Ecto neural progenitor cell (in vitro differentiated cells): Measurements from ENCODE around the gene EIF2B2.
A peak's percentile ranks its signal among the peaks of the same experiment; 100 is the strongest.
"Not testable (repeated sequence)": the region's sequence is repeated elsewhere in the genome, so short reads cannot be mapped to it uniquely, and the experiment has no call there.

Experiments
- DNase-seq: peaks from one replicate; pipeline ENCODE4 v3.0.0-alpha.2; 2018; ENCODE audit warnings: low spot score

EIF2B2 gene

DNA sequence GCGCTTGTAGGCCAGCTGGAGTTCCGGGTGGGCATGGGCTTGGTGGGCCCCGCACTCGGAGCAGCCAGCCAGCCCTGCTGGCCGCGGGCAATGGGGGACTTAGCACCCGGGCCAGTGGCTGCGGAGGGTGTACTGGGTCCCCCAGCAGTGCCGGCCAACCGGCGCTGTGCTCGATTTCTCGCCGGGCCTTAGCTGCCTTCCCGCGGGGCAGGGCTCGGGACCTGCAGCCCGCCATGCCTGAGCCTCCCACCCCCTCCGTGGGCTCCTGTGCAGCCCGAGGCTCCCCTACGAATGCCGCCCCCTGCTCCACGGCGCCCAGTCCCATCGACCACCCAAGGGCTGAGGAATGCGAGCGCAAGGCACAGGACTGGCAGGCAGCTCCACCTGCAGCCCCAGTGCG, 8.5 kb upstream of the EIF2B2 start:
- DNase-seq, result not testable (repeated sequence)

DNA sequence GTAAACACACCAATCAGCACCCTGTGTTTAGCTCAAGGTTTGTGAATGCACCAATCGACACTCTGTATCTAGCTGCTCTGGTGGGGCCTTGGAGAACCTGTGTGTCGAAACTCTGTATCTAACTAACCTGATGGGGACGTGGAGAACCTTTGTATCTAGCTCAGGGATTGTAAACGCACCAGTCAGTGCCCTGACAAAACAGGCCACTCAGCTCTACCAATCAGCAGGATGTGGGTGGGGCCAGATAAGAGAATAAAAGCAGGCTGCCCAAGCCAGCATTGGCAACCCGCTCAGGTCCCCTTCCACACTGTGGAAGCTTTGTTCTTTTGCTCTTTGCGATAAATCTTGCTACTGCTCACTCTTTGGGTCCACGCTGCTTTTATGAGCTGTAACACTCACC, 6.9 kb upstream of the EIF2B2 start:
- not testable (repeated sequence) for DNase-seq

DNA sequence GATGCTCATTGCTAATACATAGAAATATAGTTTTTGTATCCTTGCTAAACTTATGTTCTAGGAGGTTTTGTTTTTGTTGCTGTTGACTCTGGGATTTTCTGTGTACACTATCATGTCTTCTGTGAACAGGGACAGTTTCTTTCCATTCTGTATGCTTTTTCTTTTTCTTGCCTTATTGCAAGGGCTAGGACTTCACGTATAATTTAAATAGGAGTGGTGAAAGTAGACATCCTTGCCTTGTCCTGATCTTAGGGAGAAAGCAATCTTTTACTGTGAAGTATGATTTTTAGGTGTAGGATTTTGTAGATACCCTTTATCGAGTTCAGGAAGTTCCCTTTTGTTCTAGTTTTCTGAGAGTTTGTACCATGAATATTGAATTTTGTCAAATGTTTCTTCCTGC, 1.5 kb upstream of the EIF2B2 start:
- no peak for DNase-seq

DNA sequence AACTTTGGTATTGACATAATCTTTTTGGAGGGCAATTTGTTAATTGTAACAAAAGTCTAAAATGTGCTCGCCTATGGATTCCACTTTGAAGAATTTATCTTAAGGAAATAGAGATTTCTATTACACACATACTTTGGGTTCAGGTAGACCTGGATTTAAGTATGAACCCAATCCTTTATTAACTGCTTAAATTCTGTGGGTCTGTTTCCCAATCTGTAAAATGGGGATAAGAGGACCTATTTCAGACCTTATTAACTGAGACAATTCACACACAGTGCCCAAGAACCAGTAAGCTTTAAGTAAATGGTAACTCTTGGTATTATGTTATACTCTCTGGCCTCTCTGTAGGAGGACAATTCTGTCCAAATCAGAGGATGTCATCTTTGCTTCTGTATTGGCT, 822 bp upstream of the EIF2B2 start:
- no peak for DNase-seq

DNA sequence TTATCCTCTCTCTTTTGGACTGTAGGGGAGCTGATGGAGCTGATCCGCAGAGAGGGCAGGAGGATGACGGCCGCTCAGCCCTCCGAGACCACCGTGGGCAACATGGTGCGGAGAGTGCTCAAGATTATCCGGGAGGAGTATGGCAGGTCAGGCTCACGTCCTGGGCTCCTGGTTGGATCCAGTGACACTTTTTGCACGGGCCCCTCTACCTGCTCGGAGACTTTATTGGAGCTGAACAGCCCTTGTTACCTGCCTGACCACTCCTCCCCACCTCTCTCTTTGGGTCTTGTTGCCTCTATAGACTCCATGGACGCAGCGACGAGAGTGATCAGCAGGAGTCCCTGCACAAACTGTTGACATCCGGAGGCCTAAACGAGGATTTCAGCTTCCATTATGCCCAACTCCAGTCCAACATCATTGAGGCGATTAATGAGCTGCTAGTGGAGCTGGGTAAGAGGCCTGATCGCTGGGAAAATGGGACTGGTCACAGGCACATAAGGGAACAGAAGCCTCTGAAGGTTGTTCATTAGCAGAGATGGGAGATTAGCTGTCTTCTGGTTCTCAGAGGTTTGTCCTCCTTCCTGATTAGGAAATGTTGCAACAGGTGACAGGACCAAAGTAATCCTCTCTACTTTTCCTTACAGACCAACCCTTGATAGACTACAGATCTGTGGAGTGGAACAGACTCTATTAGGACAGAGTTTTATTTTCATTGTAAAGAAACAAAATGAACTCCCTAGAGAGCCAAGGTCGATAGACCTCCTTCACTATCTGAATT, 718 bp downstream of the EIF2B2 start:
- no peak for DNase-seq

DNA sequence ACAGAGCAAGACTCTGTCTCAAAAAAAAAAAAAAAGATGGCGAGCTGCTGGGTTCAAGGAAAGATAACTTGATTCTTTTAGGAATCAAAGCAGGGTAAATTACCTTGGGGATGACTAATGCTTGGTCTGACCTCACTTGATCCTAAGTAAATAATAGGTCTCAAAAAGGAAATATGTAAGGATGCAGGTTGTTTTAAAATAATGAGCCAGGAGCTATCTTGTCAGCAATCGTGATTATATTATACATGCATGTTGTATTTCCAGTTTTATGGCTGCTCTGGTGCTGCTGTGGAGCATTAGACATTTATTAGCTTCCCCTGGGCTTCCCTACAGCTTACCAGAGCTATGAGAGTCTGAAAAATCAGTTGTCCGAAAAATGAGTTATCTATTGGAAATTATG, 2.6 kb downstream of the EIF2B2 start:
- DNase-seq, result no peak

DNA sequence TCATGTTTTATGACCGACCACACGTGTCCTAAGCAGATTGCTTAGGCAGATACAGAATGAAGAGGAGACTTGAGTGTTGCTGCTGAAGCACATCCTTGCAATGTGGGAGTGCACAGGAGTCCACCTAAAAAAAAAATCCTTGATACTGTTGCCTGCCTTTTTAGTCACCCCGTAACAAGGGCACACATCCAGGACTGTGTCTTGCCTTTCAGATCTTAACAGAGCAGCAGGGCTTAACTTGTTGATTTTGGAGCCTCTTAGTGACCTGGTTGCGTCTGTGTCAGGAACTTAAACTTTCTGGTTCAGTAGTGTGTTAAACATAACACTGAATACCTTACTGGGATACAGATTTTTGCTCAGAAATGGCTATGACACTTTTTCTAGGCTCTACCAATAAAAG, 6.5 kb downstream of the EIF2B2 start:
- DNase-seq, result no peak

DNA sequence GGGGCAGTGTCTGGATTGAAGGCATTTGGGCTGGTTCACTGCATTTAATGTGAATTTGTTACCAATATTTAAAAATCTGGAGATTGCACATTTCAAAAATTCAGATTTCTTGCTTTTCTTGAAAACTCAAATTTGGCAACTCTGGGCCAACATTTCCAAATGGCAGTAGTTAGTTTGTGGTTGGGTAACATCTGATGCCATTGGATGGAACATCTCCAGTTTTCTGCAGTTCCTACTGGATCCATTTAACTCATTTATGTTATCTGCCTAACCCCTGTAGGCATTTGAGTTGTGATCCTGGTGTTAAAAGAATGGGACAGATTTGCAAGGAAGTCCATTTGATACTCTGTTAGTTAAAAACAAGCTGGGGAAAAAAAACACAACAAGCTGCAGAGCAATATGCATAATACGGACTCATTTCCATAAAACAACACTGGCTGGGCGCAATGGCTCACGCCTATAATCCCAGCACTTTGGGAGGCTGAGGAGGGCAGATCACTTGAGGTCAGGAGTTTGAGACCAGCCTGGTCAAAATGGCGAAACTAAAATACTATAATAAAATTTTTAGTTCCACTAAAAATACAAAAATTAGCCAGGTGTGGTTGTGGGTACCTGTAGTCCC, 7.9 kb downstream of the EIF2B2 start:
- no peak for DNase-seq

DNA sequence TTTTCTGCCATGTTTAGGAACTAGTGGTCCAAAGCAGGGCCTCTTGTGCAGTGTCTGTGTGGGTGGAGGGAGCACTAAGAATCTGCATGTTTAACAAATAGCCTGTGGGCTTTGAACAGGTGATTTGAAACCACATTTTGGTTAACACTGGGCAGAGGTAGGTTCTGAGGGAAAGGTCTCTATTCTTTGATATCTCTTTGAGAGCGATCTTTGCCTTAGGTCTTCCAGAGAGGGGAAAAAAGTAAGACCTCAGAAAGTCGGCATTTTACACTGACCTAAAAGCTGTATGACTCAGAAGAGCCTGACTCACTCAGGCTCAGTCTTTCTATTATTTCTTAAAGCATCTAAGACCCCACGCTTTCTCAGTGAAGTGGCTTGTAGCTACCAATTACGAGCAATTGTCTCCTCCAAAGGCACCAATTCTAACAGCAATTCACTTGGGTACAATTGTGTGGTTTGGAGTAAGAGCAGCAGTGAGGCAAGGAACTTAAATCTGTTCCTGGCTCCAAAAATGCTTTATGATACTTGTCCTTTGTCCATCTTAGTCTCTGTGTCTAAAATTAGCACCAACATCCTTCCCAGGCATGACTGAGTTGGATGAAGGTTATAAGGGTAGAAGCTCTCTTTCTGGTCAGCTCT, 8.8 kb downstream of the EIF2B2 start:
- DNase-seq, result no peak

DNA sequence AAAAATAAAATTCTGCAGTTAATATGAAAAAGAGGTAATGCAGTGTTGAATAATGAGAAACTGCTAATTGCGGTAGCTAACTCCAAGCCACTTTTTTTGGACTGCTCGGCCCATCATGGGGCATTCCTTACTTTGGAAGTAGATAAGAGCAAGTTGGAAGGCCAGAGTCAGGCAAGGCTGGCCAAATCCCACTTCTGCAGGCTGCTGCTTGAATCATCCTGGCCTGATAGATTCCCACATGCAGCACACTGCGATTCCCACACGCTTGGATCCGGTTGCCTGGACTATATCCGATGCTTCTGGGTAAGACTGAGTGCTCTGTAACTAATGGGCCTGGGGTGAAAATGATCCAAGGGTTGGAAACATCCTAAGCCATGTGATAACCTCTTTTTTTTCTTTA, 10.6 kb downstream of the EIF2B2 start:
- no peak for DNase-seq

DNA sequence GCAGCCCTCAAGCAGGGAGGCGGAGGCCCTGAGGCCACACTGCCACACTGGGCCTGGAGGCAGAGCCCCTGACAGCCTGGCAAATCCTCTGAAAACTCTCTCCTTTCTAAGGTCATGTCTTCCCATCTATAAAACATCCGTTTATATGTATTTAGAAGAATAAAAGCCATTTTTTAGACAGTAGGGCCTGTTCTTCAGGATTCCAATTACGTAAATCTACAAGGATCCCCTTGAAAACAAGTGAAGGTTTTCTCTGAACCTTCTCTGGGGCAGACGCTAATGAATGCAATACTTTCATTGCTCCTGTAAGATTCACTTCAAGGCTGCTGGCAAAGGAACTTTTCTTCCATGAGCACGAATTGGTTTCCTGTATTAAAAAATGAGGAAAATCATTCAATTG, 12.8 kb downstream of the EIF2B2 start:
- DNase-seq, result no peak

DNA sequence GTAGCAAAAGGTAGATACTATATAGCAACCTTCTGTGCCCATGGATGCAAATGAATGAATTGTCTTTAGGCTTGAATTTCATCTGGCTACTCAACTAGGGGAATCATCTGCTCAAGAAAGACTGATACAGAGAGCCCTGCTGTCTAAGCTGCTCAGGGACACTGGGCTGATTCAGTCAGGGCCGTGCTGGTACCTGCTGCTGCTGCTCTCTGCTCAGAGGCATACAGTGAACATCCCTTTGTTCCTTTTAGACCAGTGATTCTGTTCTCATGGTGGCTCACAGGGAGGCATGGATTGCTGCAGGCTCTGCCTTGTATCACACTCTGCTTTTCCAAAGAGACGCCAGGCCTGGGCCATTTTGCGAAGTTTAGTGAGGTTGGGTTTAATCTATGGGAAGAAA, 14.1 kb downstream of the EIF2B2 start:
- no peak for DNase-seq

DNA sequence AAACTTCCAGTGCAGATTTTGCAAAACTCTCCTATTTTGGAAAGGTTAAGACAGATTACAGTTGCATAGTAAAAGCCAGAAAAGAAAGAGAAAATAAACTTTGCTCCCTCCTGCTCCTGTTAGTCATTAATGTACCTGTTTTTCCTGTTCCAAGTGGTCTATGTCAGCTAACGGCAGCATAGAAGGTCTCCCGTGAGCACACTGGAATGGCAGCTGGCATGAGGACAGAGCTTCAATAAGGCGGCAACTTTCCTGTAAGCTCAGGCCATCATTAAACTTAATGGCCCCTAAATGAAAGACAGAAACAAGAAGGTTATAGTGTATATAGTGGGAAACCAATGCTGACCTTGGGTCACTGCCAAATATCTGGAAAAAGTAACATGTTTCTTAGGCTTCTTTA, 16.0 kb downstream of the EIF2B2 start:
- DNase-seq, result no peak

DNA sequence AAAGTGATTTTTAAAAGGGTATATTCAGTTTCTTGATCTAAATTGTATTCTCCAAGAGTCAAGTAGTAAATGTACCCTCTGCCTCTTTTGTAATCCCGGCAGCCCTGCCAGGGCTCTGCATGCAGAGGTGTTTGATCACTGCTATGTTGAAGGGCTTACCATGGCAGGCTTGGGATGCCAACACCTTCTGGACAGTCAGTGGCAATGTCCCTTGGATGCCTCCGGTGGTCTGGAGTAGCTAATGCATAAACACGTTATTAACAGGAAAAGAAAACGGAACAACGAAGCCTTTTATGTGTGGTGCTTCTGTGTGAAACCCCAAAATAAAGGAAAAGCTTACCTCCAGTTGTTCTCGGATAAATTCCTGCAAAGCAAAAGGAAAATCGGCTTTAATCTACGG, 19.9 kb downstream of the EIF2B2 start:
- DNase-seq, result peak; percentile 47

DNA sequence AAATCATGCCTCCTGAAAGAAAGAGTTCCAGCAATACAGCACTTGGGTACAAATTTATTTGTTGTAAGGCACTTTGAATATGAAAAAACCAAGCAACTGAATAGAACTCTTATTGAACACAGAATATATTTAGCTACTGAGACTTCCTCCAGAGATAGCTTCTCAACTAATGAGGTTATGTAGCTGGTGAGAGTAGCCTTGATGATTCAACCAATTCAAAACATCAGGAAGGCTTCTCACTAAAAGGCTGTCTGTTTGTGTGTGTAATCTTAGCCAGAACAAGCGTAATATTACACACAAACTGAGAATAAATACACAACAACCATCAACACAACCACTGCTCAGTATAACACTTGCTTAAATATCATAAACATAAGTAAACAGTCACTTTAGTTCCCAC, 20.4 kb downstream of the EIF2B2 start:
- no peak for DNase-seq

DNA sequence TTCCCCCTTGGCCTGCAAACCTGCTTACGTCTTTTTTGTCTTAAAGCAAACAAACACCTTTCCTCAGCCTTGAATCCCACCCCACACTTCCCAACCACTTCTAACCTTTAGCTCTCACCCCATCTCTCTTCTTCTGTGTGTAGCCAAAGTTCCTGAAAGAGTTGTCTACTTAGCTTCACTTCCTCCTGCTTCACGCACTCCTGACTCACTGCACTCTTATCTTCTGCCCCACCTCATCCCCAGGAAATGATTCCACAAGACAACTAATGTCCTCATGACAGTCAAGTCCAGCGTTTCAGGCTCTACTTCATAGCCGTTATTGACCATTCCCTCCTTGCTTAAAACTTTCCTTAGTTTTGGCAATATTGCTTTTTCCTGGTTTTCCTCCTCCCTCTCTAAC, 22.4 kb downstream of the EIF2B2 start:
- no peak for DNase-seq

DNA sequence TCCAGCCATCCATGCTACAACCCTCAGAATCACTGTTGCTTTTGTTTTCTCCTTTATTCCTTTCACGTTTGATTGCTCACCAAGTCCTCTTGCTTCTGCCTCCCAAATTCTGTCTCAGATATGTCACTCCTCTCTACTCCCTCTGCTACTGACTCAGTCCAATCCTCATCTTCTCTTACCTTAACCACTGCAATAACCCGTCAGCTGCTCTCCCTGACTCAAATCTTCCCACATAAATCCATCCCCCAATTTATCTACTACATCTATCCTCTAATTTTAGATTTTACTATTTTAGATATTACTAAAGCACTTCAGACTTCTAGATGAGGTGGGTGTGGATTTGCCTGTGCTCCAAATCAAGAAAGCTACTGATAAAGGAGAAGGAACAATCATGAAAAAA, 23.2 kb downstream of the EIF2B2 start:
- DNase-seq, result no peak

DNA sequence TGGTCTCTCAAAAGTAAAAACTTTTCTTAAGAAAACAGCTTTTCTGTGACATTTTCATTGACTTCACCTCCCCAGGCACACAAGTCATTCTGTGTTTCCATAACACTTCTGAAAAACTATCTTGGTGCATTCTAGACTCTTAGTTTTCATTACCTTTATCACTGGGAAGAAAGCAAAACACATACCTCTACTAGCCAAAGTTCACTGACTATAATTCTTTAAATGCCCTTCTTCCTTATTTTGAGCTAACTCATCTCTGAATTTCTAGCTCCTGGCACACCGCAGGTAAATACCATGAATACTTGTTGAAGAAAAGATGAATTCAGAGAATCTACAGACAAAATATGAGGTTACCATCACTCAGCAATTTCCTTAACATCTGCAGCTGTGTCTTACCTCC, 27.4 kb downstream of the EIF2B2 start:
- no peak for DNase-seq

DNA sequence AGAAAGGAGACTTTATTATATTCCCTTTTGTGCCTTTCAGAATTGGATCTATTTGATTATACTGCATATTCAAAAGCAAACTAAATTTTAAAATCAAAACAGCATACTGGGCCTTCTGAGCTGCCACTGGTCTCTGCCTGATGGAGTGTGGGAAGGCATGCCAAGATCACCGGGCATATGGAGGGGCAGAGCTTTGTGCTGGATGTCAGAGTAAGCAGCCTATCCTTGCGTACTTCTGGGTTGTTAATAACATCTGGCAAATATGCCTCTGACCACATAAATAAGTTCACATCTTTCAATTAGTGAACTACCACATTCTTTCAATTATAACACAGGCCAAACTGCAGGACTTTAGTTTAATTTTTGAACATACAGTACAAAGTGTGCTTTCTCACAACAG, 30.2 kb downstream of the EIF2B2 start:
- DNase-seq, result no peak

DNA sequence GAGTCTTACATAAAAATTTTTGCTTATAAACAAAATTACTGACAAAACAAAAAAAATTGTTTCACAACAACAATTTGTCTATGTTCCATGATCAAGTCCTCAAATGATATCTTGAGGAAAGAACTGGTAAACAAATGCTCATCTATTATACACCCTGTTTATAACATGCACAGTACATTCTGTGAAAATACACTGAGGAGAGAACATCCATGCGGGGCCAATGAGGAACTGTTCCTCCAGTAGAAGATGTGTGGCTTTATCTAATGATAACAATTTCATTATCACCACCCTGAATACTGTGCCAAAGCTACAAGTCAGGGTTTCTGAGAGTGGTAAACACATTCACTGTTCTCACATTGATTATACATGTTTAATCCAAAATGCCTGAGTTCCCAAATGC, 37.8 kb downstream of the EIF2B2 start:
- no peak for DNase-seq

DNA sequence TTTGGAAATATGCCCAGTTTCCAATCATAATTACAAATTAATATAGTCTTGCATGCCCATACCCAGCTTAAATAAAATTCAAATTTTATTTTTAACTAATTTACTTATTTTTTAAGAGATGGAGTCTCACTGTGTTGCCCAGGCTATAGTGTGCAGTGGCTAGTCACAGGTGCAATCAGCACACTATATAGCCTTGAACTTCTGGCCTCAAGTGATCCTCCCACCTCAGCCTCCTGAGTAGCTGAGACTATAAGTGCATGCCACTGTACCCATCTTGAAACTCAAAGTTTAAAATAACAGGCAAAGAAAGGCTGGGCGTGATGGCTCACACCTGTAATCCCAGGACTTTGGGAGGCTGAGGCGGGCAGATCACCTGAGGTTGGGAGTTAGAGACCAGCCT, 38.2 kb downstream of the EIF2B2 start:
- no peak for DNase-seq

DNA sequence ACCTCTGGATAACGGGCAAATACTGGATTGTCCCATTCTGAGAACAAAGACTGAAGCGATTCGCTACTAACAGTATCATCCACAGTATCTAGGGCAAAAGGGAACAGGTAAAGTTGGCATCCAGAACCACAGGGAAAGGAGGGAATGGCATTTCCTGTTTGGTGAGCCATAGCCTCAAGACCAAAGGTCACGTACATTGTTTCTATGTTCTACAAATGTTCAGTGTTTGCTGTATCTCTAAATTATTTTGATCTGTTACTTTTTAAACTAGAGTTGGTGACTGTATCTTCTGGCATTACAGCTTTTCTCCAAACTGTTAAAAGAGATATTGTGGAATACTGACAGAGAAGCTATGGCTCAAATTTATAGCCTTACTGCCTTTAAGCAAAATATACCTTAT, 38.9 kb downstream of the EIF2B2 start:
- DNase-seq, result no peak

DNA sequence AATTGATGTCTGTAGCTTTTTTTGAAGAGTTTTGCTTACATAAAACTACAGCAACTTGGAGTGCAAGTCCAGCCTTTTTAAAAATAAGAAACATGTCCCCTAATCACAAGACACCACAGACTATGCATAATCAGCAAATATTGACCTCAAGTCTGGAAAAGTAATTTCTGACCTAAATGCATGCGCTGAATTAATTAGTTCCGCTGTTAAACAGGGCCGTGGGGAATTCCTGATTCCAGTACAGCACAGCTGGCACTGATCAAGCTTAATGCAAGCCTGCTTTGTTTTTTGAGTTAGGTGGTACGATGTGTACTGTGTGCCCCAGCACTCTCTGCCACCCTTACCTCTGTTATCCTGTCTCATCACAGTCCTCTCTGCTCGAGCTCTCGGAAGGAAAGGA, 39.3 kb downstream of the EIF2B2 start:
- DNase-seq, result no peak

DNA sequence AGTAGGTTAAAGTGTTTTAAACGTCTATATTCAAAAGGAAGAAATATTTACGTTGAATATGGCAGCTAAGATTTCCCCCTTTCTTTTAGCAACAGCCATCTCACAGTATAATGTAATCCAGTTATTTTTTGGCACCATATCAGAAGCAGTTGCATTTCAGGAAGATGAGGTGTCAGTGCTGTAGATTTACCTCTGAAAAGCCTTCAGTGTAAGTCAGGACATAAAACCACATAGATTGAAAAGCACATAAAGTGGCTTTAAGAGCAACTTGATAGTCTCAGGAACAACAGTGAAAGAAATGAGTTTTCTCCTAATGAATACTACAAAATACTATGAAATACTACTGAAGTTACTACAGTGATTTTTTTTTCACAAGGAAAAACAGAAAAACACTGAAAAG, 41.6 kb downstream of the EIF2B2 start:
- DNase-seq, result no peak
